ENCODE data around the gene ZDHHC1. TPM values are rescaled to one million over a fixed set of nuclear protein-coding genes. Genes with fewer than 3 reads are reported as not detected.

ZDHHC1 gene, protein sequence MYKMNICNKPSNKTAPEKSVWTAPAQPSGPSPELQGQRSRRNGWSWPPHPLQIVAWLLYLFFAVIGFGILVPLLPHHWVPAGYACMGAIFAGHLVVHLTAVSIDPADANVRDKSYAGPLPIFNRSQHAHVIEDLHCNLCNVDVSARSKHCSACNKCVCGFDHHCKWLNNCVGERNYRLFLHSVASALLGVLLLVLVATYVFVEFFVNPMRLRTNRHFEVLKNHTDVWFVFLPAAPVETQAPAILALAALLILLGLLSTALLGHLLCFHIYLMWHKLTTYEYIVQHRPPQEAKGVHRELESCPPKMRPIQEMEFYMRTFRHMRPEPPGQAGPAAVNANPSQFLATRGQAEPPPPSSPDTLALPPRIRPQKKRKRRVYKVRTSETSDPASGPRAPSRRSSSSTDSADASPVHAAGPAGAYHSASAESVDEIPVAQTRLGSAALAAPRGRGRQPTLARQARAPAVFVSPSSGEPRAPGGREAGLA
- total RNA-seq, result 10 to 100 TPM in 1 of 4 donors, 1 to 10 TPM in 3; 2.5 to 11.1 (median 3.8) TPM

DNA sequence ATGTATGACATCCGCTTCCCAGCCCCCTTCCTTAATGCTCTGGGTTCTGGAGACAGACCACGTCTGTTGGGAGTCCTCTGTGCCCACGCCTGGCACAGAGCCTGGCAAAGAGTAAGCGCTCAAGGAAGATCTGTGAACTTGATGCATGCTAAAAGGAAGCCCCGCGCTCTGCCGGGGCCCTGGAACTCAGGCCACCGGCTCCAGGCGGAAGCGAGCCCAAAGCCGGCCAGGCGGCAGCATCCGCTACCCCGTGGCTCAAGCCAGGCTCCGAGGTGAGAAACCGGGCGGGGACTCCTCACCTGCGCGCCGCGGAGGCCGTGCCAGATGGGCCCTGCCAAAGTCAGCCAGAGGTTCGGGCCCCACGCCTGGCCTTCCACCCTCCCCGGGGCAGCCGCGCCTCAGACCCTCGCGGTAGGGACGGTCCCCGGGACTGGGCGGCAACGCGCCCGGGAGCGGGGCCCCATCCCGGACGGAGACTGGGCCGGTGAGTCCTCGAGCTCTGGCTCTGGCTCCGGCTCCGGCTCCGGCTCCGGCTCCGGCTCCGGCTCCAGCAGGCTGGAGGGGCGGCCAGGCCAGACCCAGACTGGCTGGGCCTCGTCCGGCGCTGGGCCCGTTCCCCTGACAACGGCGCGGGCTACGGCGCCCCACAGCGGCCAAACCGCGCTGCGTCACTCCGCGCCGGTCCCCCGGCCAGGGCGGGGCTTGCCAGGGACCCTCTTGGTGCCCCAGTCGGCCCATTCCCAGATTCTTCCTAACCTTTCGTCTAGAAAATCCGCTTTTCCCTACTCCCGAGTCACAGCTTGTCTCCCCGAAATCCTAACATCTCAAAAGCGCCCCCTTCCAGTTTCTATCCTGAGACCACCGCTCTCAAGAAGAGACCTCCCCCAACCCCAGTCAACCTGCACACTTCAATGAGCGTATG is at the start of gene ZDHHC1:
Gene ZDHHC1, minus strand, starts transcription at position 606 of the 922 bp plus-strand sequence. CDS start 8,702 bp downstream, outside the sequence.
- Histone ChIP-seq H3K4me1 (peaks cover 0 to 36% (median 15%) of the 10 kb centered on the region in 3 donors), H3K36me3 (no peaks in the 10 kb centered on the region), H3K27ac (peak within 1 kb of the TSS; percentile 76 to 84 (median 81)), H3K9me3 (no peaks in the 10 kb centered on the region), H3K4me3 (peak within 1 kb of the TSS; percentile 54 to 83 (median 62)), H3K27me3 (no peaks in the 10 kb centered on the region)
- 0 to 3% methylated on average over 11 to 14 of the region's 73 CpGs for WGBS, 2 donors
- TF ChIP-seq, protein P1, sequence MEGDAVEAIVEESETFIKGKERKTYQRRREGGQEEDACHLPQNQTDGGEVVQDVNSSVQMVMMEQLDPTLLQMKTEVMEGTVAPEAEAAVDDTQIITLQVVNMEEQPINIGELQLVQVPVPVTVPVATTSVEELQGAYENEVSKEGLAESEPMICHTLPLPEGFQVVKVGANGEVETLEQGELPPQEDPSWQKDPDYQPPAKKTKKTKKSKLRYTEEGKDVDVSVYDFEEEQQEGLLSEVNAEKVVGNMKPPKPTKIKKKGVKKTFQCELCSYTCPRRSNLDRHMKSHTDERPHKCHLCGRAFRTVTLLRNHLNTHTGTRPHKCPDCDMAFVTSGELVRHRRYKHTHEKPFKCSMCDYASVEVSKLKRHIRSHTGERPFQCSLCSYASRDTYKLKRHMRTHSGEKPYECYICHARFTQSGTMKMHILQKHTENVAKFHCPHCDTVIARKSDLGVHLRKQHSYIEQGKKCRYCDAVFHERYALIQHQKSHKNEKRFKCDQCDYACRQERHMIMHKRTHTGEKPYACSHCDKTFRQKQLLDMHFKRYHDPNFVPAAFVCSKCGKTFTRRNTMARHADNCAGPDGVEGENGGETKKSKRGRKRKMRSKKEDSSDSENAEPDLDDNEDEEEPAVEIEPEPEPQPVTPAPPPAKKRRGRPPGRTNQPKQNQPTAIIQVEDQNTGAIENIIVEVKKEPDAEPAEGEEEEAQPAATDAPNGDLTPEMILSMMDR (IDR thresholded peaks at IDR 0.05), result peak; percentile 41 to 79 (median 68)
- peak in 2 of 4 donors; percentile 18 to 38 for TF ChIP-seq POLR2A (IDR thresholded peaks at IDR 0.05)
- DNase-seq, result no peak
- intact Hi-C loops (cut with DNase I), result loop anchor here (5.0 to 10.0 kb wide), 2 partner anchors 44 to 131 kb away; no protein-coding TSS in a partner anchor

DNA sequence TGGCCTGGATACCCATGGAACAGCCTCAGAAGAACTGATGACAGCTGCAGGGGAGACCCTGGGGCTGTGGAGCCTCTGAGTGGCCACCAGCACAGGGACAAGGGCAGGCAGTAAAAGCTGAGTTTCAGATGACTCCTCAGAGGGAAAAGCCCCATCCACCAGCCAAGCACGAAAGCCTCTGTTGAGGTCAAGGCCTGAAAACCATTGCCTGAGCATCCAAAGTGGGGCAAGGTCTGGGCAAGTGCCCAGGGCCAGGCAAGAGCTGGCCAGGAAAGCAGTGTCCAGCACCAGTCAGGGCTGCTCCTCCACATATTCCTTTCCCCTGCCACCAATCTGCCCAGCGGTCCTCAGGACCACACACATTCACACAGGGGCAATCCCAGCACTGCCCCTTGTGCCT is 48.3 kb upstream of the ZDHHC1 start:
- H3K27ac ChIP-seq, result no peak overlapping the region
- DNase-seq, result no peak
- 52 to 93% methylated on average over 2 of the region's 2 CpGs for WGBS, 2 donors

DNA sequence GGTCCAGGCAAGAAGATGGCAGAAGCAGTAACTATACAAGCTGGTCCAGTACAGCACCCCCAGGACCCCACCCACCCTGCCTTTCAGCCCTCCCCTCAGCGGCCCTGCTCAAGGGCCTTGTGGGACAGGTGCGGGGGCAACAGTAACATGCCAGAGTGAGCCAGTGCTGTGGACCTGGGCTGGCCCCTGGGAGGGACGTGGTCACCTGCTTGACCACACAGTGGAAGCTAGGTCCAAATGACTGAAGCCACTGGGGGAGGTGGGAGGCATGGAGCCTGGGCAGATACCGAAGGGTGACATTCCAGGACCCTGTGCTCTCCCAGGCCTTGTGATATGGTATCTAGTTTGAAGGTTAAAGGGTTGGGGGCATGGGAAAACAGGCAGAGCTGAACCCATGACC is 47.4 kb upstream of the ZDHHC1 start:
- no peak for DNase-seq
- peak overlapping the region in 1 of 4 donors; percentile 88 for H3K27ac ChIP-seq
- no peaks in the 10 kb centered on the region for H3K9me3 ChIP-seq
- intact Hi-C loops (cut with DNase I), result loop anchor here (5.0 kb wide), 1 partner anchor 41 kb away; no protein-coding TSS in a partner anchor
- WGBS, 2 donors, result 92% methylated on average over 3 of the region's 4 CpGs; no CpG with 5 or more reads in 1 of the 2 donors
- peaks cover 50 to 83% (median 55%) of the 10 kb centered on the region in 3 donors for H3K4me1 ChIP-seq
- H3K27me3 ChIP-seq, result no peaks in the 10 kb centered on the region
- no peaks in the 10 kb centered on the region for H3K36me3 ChIP-seq
- TF ChIP-seq, protein P1 (IDR thresholded peaks at IDR 0.05), result no peak
- no peak for TF ChIP-seq POLR2A (IDR thresholded peaks at IDR 0.05)
- no peak overlapping the region for H3K4me3 ChIP-seq

More for the DNA sequence above, 48.3 kb upstream of the ZDHHC1 start:
- H3K4me3 ChIP-seq, result no peak overlapping the region
- peaks cover 43 to 83% (median 53%) of the 10 kb centered on the region in 3 donors for H3K4me1 ChIP-seq
- TF ChIP-seq POLR2A (IDR thresholded peaks at IDR 0.05), result no peak
- TF ChIP-seq, protein P1 (IDR thresholded peaks at IDR 0.05), result no peak
- H3K27me3 ChIP-seq, result no peaks in the 10 kb centered on the region
- H3K9me3 ChIP-seq, result no peaks in the 10 kb centered on the region
- intact Hi-C loops (cut with DNase I), result loop anchor here (5.0 kb wide), 1 partner anchor 42 kb away; no protein-coding TSS in a partner anchor
- no peaks in the 10 kb centered on the region for H3K36me3 ChIP-seq

DNA sequence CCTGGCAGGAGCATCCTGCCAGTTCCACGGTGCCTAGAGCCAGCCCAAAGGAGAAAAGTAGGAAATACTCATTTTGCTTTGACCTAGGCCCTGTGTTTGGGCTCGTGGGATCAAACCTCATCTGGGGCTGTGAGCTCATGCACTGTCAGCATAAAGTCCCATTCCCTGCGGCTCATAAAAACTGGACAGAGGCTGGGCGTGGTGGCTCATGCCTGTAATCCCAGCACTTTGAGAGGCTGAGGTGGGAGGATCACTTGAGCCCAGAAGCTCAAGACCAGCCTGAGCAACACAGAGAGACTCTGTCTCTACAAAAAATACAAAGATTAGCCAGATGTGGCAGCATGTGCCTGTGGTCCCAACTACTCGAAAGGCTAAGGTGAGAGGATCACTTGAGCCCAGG is 46.8 kb upstream of the ZDHHC1 start:
- peaks cover 56 to 83% (median 58%) of the 10 kb centered on the region in 3 donors for H3K4me1 ChIP-seq
- H3K4me3 ChIP-seq, result no peak overlapping the region
- no peaks in the 10 kb centered on the region for H3K27me3 ChIP-seq
- no peak for DNase-seq
- TF ChIP-seq POLR2A (IDR thresholded peaks at IDR 0.05), result no peak
- TF ChIP-seq, protein P1 (IDR thresholded peaks at IDR 0.05), result no peak
- no peaks in the 10 kb centered on the region for H3K9me3 ChIP-seq
- intact Hi-C loops (cut with DNase I), result loop anchor here (5.0 kb wide), 1 partner anchor 41 kb away; no protein-coding TSS in a partner anchor
- WGBS, 2 donors, result 63 to 88% methylated on average over 1 to 3 of the region's 5 CpGs
- H3K36me3 ChIP-seq, result no peaks in the 10 kb centered on the region
- peak overlapping the region; percentile 40 to 88 (median 80) for H3K27ac ChIP-seq
